Activated T-cell treated with anti-CD3 and anti-CD28 coated beads, Interleukin-2, amount 50 U/mL, for 72 hours (primary cell): ENCODE data around the gene HSPH1. TPM values are rescaled to one million over a fixed set of nuclear protein-coding genes. Genes with fewer than 3 reads are reported as not detected.
"Not testable (repeated sequence)": the region's sequence is repeated elsewhere in the genome, so short reads cannot be mapped to it uniquely, and the experiment has no call there.

Experiments
- ATAC-seq, 2 donors: fragments of 150-1000 bp; cut with Tn5 transposase; replicated peaks in 1 of 2; 2 replicates each; pipeline ENCODE4 v1.10.0; 2021; ENCODE audit warnings: moderate library complexity in 2 of 2, mild to moderate bottlenecking in 1 of 2
- DNase-seq, 2 donors: peaks; one replicate each; pipeline ENCODE4 v3.0.0; 2021 to 2022; ENCODE audit warnings: mixed read lengths in 1 of 2
- H3K27ac Mint-ChIP-seq: one replicate; pipeline ENCODE4 v1.8.0; 2022; ENCODE audit warnings: mild to moderate bottlenecking, moderate library complexity, mixed read lengths
- H3K27me3 Mint-ChIP-seq: one replicate; pipeline ENCODE4 v1.8.0; 2022; ENCODE audit warnings: low read depth, mixed read lengths
- H3K36me3 Mint-ChIP-seq, 2 donors: one replicate each; pipeline ENCODE4 v1.8.0; 2022; ENCODE audit warnings: mixed read lengths in 2 of 2, mild to moderate bottlenecking in 1 of 2; ENCODE audit not compliant: insufficient read depth in 2 of 2
- H3K4me1 Mint-ChIP-seq: one replicate; pipeline ENCODE4 v1.8.0; 2022; ENCODE audit warnings: low read depth, mixed read lengths
- H3K4me3 Mint-ChIP-seq, 2 donors: one replicate each; pipeline ENCODE4 v1.8.0; 2022; ENCODE audit warnings: mild to moderate bottlenecking in 2 of 2, mixed read lengths in 2 of 2, moderate library complexity in 2 of 2
- H3K9me3 Mint-ChIP-seq, 2 donors: one replicate each; pipeline ENCODE4 v1.8.0; 2022; ENCODE audit warnings: mixed read lengths in 2 of 2
- total RNA-seq, 2 donors: library from RNA; stranded (reverse); gene quantifications; one replicate each; pipeline ENCODE4 v1.2.3, GENCODE V29; 2022

Gene HSPH1
- total RNA-seq, 2 donors from 2014 or later: 86.3 to 89.5 TPM

- no peak overlapping the region for H3K4me3 Mint-ChIP-seq
- peaks cover 43% of the 10 kb centered on the region for H3K27me3 Mint-ChIP-seq
- ATAC-seq: no peak
- H3K4me1 Mint-ChIP-seq: peaks cover 13% of the 10 kb centered on the region
- H3K36me3 Mint-ChIP-seq: no peaks in the 10 kb centered on the region
- no peaks in the 10 kb centered on the region for H3K9me3 Mint-ChIP-seq
- DNase-seq: no peak
- no peak overlapping the region for H3K27ac Mint-ChIP-seq
Measured at GRCh38 chr13:31115616-31116015, 46.1 kb downstream of the HSPH1 start.

DNA sequence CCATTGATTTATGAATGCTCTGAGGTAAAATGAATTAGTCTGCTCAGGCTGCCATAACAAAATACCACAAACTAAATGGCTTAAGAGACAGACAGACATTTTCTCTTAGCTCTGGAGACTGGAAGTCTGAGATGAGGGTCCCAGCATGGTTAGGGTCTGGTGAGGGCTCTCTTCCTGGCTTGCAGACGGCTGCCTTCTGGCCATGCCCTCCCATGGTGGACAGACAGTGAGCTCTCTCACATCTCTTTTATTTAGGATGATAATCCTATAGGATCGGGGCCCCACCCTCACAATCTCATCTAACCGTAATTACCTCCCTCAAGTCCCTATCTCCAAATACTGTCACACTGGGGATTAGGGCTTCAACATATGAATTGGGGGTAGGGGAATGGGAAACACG, 47.1 kb downstream of the HSPH1 start:
- Mint-ChIP-seq H3K4me3 (no peak overlapping the region), H3K27ac (no peak overlapping the region), H3K27me3 (peaks cover 37% of the 10 kb centered on the region)

GRCh38 chr13:31111136-31111535, 50.6 kb downstream of the HSPH1 start:
- Mint-ChIP-seq H3K27me3 (peaks cover 30% of the 10 kb centered on the region), H3K27ac (no peak overlapping the region), H3K4me1 (peaks cover 7% of the 10 kb centered on the region), H3K4me3 (no peak overlapping the region), H3K36me3 (no peaks in the 10 kb centered on the region), H3K9me3 (no peaks in the 10 kb centered on the region)
- DNase-seq (no peak), ATAC-seq (no peak)

More for the DNA sequence above, 47.1 kb downstream of the HSPH1 start:
- no peaks in the 10 kb centered on the region for H3K9me3 Mint-ChIP-seq
- H3K4me1 Mint-ChIP-seq: peaks cover 7% of the 10 kb centered on the region
- H3K36me3 Mint-ChIP-seq: no peaks in the 10 kb centered on the region
- ATAC-seq: no peak
- DNase-seq: no peak

DNA sequence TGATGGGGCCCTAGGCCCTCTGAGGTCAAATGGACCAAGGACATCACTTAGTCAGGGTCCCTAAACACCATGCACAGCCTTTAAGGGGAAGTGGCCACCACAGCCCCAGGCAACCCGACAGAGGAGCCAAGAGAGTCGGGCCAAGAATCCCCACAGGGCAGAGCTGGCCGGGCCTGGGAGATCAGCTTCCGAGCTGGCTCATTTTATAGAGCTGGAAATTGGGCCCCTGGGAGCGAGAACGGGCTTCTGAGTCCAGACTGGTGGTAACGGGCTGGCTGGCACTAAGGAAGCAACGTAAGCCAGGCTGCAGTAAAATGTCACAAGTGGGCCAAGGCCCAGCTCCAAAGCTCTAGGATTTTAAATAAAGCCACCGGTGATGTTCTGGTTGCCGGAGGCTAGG, 51.1 kb downstream of the HSPH1 start:
- no peak overlapping the region for H3K27ac Mint-ChIP-seq
- H3K4me3 Mint-ChIP-seq: no peak overlapping the region
- DNase-seq (no peak), ATAC-seq (no peak)
- no peaks in the 10 kb centered on the region for H3K36me3 Mint-ChIP-seq
- H3K4me1 Mint-ChIP-seq: peaks cover 7% of the 10 kb centered on the region
- no peaks in the 10 kb centered on the region for H3K9me3 Mint-ChIP-seq
- H3K27me3 Mint-ChIP-seq: peaks cover 24% of the 10 kb centered on the region

- no peak overlapping the region for H3K4me3 Mint-ChIP-seq
- H3K27ac Mint-ChIP-seq: no peak overlapping the region
- no peaks in the 10 kb centered on the region for H3K36me3 Mint-ChIP-seq
- DNase-seq (no peak), ATAC-seq (no peak)
- no peaks in the 10 kb centered on the region for H3K9me3 Mint-ChIP-seq
- peaks cover 20% of the 10 kb centered on the region for H3K27me3 Mint-ChIP-seq
- peaks cover 7% of the 10 kb centered on the region for H3K4me1 Mint-ChIP-seq
Measured at GRCh38 chr13:31110169-31110568, 51.5 kb downstream of the HSPH1 start.

DNA sequence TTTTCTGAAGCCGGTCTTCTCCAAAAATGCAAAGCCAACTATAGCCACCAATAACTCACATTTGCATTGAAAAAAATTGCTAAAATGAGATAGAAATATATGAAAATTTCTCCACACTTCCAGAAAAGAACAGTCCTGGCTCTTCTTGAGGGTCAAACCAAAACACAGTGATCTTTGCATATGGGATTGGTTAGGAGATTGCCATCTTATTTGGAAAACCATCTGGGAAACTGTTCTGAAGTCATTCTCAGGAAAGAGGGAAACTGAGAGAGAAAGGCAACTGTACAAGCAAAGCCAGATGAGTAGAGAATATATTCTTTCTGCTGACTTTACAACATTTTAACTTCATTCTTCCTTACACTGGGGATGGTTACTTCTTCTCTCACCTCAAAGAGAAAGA, 54.6 kb downstream of the HSPH1 start:
- no peak for DNase-seq
- no peak overlapping the region for H3K27ac Mint-ChIP-seq
- H3K4me1 Mint-ChIP-seq: no peaks in the 10 kb centered on the region
- ATAC-seq: no peak
- H3K4me3 Mint-ChIP-seq: no peak overlapping the region
- H3K27me3 Mint-ChIP-seq: peaks cover 13% of the 10 kb centered on the region
- H3K36me3 Mint-ChIP-seq: no peaks in the 10 kb centered on the region
- no peaks in the 10 kb centered on the region for H3K9me3 Mint-ChIP-seq

DNA sequence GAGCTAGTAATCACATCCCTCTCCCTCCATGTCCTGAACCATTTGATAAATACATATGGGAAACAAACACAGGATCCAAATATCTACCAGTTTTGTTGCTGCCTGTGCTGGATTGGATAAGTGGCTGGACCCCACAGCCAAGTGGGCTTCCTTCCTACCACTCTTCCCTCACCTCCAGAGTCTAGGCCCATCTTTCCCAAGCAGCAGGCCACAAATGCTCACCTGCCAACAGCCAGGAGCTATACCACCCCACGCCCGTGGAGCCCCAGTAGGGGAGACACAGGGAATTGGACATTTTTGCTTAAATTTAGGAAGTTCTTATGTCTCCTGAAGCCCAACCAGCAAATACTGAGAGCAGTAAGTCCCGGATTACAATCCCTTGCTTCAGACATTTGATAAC, 55.8 kb downstream of the HSPH1 start:
- H3K9me3 Mint-ChIP-seq: no peaks in the 10 kb centered on the region

GRCh38 chr13:31105020-31105795, 56.5 kb downstream of the HSPH1 start:
- Mint-ChIP-seq H3K27ac (no peak overlapping the region), H3K36me3 (no peaks in the 10 kb centered on the region), H3K9me3 (no peaks in the 10 kb centered on the region), H3K4me3 (no peak overlapping the region), H3K4me1 (no peaks in the 10 kb centered on the region), H3K27me3 (peaks cover 27% of the 10 kb centered on the region)
- no peak for DNase-seq
- no peak for ATAC-seq

More for the DNA sequence above, 55.8 kb downstream of the HSPH1 start:
- Mint-ChIP-seq H3K36me3 (no peaks in the 10 kb centered on the region), H3K4me1 (no peaks in the 10 kb centered on the region), H3K4me3 (no peak overlapping the region), H3K27ac (no peak overlapping the region), H3K27me3 (peaks cover 20% of the 10 kb centered on the region)
- ATAC-seq (no peak), DNase-seq (no peak)

GRCh38 chr13:31102905-31103304, 58.8 kb downstream of the HSPH1 start:
- Mint-ChIP-seq H3K4me3 (no peak overlapping the region), H3K4me1 (no peaks in the 10 kb centered on the region), H3K27me3 (peaks cover 42% of the 10 kb centered on the region), H3K9me3 (no peaks in the 10 kb centered on the region), H3K36me3 (no peaks in the 10 kb centered on the region), H3K27ac (no peak overlapping the region)
- DNase-seq: no peak
- no peak for ATAC-seq

GRCh38 chr13:31101472-31102170, 60.1 kb downstream of the HSPH1 start:
- no peak for DNase-seq
- Mint-ChIP-seq H3K4me1 (no peaks in the 10 kb centered on the region), H3K4me3 (no peak overlapping the region), H3K36me3 (no peaks in the 10 kb centered on the region), H3K27ac (no peak overlapping the region), H3K9me3 (no peaks in the 10 kb centered on the region), H3K27me3 (peaks cover 48% of the 10 kb centered on the region)
- no peak for ATAC-seq

DNA sequence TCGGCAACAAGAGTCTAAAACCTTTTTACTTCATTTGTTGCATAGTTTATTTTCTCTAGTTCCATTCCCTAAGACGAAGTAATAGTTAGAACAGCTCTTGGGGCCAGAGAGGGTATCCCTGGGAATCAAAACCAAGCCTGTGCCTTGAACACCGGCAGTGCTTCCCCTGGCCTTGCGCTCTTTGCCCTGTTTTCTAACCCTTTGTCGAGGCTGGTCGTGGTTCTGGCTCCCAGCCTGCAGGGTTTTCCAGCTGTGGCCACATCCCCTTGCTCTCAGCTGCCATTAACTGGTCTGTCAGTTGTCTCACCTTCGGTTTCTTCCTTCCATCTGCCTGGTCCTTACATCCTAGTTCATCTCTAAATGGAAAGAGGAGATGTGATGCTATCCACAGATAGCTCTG, 61.0 kb downstream of the HSPH1 start:
- DNase-seq: no peak
- Mint-ChIP-seq H3K27me3 (peaks cover 51% of the 10 kb centered on the region), H3K4me3 (no peak overlapping the region), H3K9me3 (no peaks in the 10 kb centered on the region), H3K4me1 (no peaks in the 10 kb centered on the region), H3K36me3 (no peaks in the 10 kb centered on the region), H3K27ac (no peak overlapping the region)
- ATAC-seq: no peak

GRCh38 chr13:31097911-31098434, 63.7 kb downstream of the HSPH1 start:
- DNase-seq, H3K4me3 Mint-ChIP-seq, H3K27ac Mint-ChIP-seq, H3K9me3 Mint-ChIP-seq, H3K4me1 Mint-ChIP-seq, ATAC-seq, H3K36me3 Mint-ChIP-seq: not testable (repeated sequence)
- peaks cover 50% of the 10 kb centered on the region for H3K27me3 Mint-ChIP-seq

DNA sequence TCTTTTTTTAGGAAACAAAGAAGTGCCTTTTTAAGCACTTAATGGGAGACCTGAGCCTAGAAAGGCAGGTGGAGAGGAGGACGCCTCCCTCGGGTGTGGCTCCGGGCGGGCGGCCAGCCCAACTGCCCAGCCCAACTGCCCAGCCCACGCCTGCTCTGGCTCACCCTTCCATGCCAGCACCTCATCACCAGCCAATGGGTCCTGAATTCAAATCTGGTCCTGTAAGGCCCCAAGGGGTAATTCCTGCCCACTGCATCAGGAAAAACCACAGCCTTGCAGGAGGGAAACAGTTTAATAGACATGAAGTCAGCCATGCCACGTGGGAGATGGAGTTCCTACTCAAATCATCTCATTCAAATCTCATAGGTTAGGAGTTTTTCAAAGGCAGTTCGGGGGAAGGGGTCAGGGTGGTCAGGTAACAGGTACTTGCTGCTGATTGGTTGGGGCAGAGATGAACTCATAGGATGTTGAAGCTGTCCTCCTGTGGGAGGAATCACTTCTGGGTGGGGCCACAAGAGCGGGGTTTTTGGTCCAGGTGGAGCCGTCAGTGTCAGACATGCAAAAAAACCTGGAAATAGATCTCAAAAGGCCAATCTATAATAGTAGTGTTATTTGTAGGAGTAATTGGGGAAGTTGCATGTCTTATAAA, 64.9 kb downstream of the HSPH1 start:
- Mint-ChIP-seq H3K27me3 (peaks cover 47% of the 10 kb centered on the region), H3K4me1 (no peaks in the 10 kb centered on the region), H3K27ac (no peak overlapping the region), H3K4me3 (no peak overlapping the region), H3K36me3 (no peaks in the 10 kb centered on the region), H3K9me3 (no peaks in the 10 kb centered on the region)
- no peak for ATAC-seq
- DNase-seq: no peak
